SW 1271 (cell line): ENCODE data around the gene RAB31.

Source experiments
- DNase-seq, 2 experiments: peaks; one replicate each; lab custom pipeline; 2025; lab: John Stamatoyannopoulos, UW

RAB31 gene

GRCh38 chr18:9818423-9818734 is 110.3 kb downstream of the RAB31 start:
- no peak for DNase-seq

- DNase-seq, result no peak
Measured at GRCh38 chr18:9820127-9820526, 112.0 kb downstream of the RAB31 start.

- no peak for DNase-seq
Measured at GRCh38 chr18:9820719-9821118, 112.6 kb downstream of the RAB31 start.

- DNase-seq, result no peak
Measured at GRCh38 chr18:9822587-9823185, 114.6 kb downstream of the RAB31 start.

GRCh38 chr18:9823805-9824473 is 115.8 kb downstream of the RAB31 start:
- no peak for DNase-seq

GRCh38 chr18:9824474-9824832 is 116.4 kb downstream of the RAB31 start:
- no peak for DNase-seq

- no peak for DNase-seq
Measured at GRCh38 chr18:9824952-9825371, 116.9 kb downstream of the RAB31 start.

- DNase-seq, result peak; percentile 11 to 69
Measured at GRCh38 chr18:9825571-9826073, 117.5 kb downstream of the RAB31 start.

- DNase-seq, result no peak
Measured at GRCh38 chr18:9826685-9827084, 118.6 kb downstream of the RAB31 start.

GRCh38 chr18:9827211-9827792 is 119.2 kb downstream of the RAB31 start:
- no peak for DNase-seq

GRCh38 chr18:9827793-9828505 is 119.8 kb downstream of the RAB31 start:
- DNase-seq, result peak; percentile 82 to 91

- no peak for DNase-seq
Measured at GRCh38 chr18:9828506-9829396, 120.7 kb downstream of the RAB31 start.

GRCh38 chr18:9829397-9829712 is 121.3 kb downstream of the RAB31 start:
- DNase-seq, result no peak

- DNase-seq, result no peak
Measured at GRCh38 chr18:9831036-9831722, 123.1 kb downstream of the RAB31 start.

- DNase-seq, result no peak
Measured at GRCh38 chr18:9831723-9832199, 123.7 kb downstream of the RAB31 start.

- no peak for DNase-seq
Measured at GRCh38 chr18:9832871-9833270, 124.8 kb downstream of the RAB31 start.

GRCh38 chr18:9834551-9834950 is 126.5 kb downstream of the RAB31 start:
- no peak for DNase-seq

GRCh38 chr18:9835113-9835755 is 127.1 kb downstream of the RAB31 start:
- no peak for DNase-seq

GRCh38 chr18:9835825-9836224 is 127.7 kb downstream of the RAB31 start:
- no peak for DNase-seq

GRCh38 chr18:9838144-9838877 is 130.2 kb downstream of the RAB31 start:
- DNase-seq, result no peak
